NCI-H748 (cell line): ENCODE results near the gene UBE2I.
A peak's percentile ranks its signal among the peaks of the same experiment; 100 is the strongest.

Source experiments
- DNase-seq: peaks from one replicate; lab custom pipeline; 2025; ENCODE audit not compliant: unreplicated experiment; lab: John Stamatoyannopoulos, UW

Gene UBE2I

GRCh38 chr16:1277151-1277598, 32.3 kb upstream of the UBE2I start:
- DNase-seq: no peak

GRCh38 chr16:1277617-1278282, 31.7 kb upstream of the UBE2I start:
- DNase-seq: no peak

GRCh38 chr16:1278477-1278876, 31.0 kb upstream of the UBE2I start:
- DNase-seq: no peak

- DNase-seq: no peak
Observed at GRCh38 chr16:1279081-1279944, 30.1 kb upstream of the UBE2I start.

- no peak for DNase-seq
Observed at GRCh38 chr16:1279945-1280589, 29.4 kb upstream of the UBE2I start.

- DNase-seq: no peak
Observed at GRCh38 chr16:1280783-1281182, 28.7 kb upstream of the UBE2I start.

- DNase-seq: no peak
Observed at GRCh38 chr16:1281517-1281916, 27.9 kb upstream of the UBE2I start.

GRCh38 chr16:1282324-1282973, 27.0 kb upstream of the UBE2I start:
- no peak for DNase-seq

GRCh38 chr16:1283296-1283695, 26.1 kb upstream of the UBE2I start:
- DNase-seq: no peak

- no peak for DNase-seq
Observed at GRCh38 chr16:1283996-1284616, 25.3 kb upstream of the UBE2I start.

- no peak for DNase-seq
Observed at GRCh38 chr16:1285669-1286512, 23.5 kb upstream of the UBE2I start.

- no peak for DNase-seq
Observed at GRCh38 chr16:1286513-1287094, 22.8 kb upstream of the UBE2I start.

GRCh38 chr16:1287982-1288670, 21.3 kb upstream of the UBE2I start:
- no peak for DNase-seq

- DNase-seq: peak; percentile 55
Observed at GRCh38 chr16:1288813-1289476, 20.5 kb upstream of the UBE2I start.

GRCh38 chr16:1289477-1289866, 20.0 kb upstream of the UBE2I start:
- no peak for DNase-seq

GRCh38 chr16:1290063-1290501, 19.4 kb upstream of the UBE2I start:
- DNase-seq: no peak

- DNase-seq: peak; percentile 69
Observed at GRCh38 chr16:1290860-1291575, 18.4 kb upstream of the UBE2I start.

GRCh38 chr16:1291576-1291974, 17.9 kb upstream of the UBE2I start:
- peak; percentile 85 for DNase-seq
